AG20443 (cell line): ENCODE results near the gene NAB2.
"Not testable (repeated sequence)": the region's sequence is repeated elsewhere in the genome, so short reads cannot be mapped to it uniquely, and the experiment has no call there.

Source experiments
- DNase-seq: peaks from one replicate; pipeline ENCODE4 v3.0.0; 2012; ENCODE audit warnings: low spot score, mixed read lengths

NAB2 gene, protein sequence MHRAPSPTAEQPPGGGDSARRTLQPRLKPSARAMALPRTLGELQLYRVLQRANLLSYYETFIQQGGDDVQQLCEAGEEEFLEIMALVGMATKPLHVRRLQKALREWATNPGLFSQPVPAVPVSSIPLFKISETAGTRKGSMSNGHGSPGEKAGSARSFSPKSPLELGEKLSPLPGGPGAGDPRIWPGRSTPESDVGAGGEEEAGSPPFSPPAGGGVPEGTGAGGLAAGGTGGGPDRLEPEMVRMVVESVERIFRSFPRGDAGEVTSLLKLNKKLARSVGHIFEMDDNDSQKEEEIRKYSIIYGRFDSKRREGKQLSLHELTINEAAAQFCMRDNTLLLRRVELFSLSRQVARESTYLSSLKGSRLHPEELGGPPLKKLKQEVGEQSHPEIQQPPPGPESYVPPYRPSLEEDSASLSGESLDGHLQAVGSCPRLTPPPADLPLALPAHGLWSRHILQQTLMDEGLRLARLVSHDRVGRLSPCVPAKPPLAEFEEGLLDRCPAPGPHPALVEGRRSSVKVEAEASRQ

GRCh38 chr12:57088354-57089270 is at the start of gene NAB2:
Gene NAB2, plus strand, starts transcription at chr12:57089114. Its CDS starts 158 bp downstream, at chr12:57089272.
- DNase-seq, result peak; percentile 95

GRCh38 chr12:57040211-57040610 is 48.7 kb upstream of the NAB2 start:
- DNase-seq, result no peak

DNA sequence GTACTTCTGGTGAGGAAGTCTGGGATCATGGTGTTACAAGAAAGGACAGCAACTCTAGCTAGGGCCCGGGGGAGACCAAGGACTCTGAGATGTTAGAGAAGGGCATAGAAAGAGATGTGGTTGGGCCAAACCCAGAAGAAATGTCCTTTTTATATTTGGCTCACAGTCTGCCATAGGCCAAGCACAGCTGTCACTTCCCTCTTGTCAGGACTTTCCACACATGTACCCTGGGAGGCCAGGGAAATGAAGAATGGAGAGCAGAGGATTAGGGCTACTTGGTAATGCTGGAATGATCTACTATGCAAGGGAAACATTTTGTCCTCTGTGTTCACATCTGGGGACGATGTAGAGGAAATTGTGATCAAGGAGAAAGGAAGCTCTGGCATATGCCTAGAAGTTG is 48.2 kb upstream of the NAB2 start:
- peak; percentile 3 for DNase-seq

GRCh38 chr12:57042695-57043094 is 46.2 kb upstream of the NAB2 start:
- DNase-seq, result no peak

- DNase-seq, result no peak
These were observed 44.4 kb upstream of the NAB2 start for GRCh38 chr12:57044468-57044867.

DNA sequence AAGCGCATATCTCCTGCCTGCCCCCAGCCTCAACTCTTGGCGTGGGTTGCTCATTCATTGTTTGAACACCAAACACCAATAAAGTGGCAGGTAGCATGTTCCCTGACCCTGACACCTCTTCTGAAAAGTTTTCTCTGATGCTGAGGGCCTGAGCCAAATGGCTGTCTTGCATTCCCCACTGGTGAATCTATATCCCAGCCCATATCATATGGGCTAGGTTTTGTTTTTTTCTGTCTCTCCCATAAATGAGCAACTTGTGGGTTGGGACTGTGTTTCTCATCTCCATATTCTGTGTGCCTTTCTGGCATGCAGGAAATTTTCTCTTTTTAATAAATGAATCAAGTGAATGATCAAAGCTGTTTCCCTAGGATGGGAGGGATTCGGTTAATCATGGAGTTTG is 44.0 kb upstream of the NAB2 start:
- DNase-seq, result no peak

DNA sequence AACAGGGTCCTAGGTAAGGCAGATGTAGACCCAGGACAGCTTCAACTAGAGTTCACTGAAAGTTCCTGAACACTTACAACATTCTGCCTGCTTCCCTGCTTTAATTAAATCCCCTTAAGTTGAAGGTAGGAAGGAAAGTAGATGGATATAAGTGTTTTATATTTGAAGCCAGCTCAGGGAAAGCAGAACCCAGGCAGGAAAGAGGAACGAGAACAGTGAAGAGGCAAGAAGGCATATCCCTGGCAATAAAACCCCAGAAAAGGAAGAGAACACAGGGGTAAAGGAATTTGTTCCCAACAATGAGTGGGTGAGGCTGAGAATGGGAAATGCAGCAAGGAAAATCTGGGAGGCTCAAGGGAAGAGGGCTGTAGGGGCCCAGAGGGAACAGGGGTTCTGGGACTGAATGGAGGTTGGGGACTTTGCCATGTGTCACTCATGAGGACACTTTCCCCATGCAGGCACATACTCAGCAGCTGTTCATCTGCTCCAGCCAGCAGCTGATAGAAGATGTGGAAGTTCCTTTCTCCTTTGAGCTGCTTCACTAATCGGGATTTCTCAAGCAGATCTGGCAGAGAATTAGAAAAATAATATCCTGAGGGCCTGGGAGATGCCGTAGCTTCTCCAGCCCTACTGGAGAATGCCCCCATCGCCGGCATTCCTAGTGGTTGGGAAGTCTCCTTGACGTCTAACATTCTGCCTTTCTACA is 42.7 kb upstream of the NAB2 start:
- DNase-seq, result peak; percentile 6

DNA sequence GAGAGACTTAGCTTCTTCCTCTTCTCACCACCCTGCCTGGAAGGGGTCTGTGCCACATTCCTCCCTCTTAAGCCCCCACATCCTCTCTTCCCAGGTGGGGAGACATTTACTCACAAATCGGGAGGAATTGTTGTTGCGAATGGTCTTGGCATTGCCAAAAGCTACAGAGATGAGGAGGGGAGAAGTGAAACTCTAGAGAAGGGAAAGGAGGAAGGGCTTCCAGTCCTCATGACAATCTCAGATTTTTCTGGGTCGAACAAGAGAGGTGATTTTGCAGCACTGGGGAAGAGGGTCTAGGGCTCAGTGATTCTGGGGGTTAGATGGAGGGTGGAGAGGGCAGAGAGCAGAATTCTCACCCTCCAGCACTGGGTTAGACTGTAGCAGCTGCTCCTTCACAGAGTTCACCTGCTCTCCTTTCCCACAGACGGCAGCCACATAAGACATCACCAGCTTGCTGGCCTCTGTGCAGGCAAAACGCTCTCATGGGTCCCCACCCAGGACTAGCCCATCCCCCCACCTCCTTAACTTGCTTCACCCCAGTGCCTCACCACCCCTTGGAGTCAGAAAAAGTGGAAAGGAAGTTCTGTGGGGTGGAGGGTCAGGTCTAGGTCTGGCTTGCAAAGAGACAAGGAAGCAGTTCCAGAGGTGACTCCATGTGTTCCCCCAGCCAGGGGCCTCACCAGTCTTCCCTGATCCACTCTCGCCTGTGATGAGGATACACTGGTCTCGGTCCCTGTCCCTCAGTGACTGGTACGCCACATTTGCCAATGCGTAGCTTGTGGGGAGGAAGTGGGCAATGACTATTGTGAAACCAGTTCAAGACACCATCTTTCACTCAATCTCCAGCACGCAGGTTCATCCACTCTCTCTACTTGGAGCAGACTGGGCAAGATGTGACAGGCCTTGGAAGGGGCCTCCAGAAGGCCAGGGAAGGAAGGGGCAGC is 41.7 kb upstream of the NAB2 start:
- peak; percentile 5 for DNase-seq

GRCh38 chr12:57047981-57048380 is 40.9 kb upstream of the NAB2 start:
- peak; percentile 25 for DNase-seq

DNA sequence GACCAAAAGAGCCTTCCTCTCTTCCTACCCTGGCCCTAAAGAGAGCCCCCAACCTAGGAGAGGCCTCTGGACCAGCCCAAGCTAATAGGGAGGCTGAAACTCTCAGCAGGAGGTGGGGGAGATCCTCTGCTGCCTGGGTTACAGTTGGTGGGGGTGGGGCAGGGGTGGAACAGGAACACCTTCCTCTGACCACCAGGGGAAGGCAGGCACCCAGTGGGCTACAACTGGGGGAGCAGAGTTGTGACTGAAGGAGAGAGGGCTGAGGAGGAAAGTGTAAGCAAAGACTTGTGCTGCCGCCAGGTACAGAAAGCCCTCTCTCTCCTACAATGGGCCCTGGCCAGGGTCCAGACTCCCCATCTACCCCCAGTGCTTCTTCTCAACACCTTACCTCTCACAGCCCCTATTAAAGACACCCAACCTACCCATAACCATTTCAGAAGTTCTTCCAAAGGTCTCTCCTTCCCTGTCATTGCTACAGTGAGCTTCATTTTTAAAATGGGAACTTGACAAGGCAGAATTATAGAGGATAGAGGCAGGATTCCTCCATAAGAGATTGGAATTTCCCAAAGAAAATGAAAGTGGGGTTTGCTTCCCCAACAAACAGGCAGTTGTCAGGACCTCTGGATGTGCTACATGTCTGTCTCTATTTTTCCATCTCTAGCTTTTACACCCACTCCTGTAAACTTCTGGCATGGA is 40.3 kb upstream of the NAB2 start:
- no peak for DNase-seq

DNA sequence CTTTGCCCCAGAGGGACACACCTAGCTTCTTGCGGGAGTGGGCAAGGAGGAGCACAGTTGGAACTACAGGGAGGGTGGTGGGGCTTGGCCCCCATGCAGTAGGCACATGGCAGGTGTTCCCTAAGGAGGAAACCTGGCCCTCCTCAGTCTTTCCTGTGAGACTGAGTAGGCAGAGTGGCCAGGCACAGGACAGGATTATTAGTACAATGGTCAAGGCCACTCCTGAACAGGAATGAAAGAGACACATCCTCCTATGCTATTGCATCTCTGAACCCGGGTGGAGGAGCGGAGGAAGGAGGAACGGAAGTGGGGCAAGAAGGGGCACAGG is 39.8 kb upstream of the NAB2 start:
- no peak for DNase-seq

DNA sequence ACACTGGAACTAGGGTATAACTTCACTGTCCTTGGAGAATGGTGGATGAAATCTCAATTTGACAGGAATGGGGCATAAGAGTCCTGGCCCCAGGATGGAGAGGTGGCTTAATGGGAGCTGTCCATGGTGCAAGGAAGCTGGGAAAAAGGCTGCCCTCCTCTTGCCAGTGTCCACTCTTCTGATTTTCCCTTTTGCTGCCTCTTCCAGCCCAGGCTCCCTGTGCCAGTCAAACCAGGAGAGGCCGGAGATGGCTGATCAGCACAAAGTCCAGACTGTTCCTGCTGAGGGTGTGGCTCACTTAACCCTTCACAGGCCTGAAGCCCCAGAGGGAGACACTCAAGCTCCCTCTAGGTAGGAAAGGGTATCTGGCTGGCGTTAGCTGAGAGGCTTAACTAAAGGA is 39.0 kb upstream of the NAB2 start, which contains the start of gene MYO1A:
Gene MYO1A, minus strand, starts transcription at position 240 of the 400 bp plus-strand sequence. CDS start 1,806 bp downstream, outside the sequence.
- DNase-seq, result peak; percentile 61

DNA sequence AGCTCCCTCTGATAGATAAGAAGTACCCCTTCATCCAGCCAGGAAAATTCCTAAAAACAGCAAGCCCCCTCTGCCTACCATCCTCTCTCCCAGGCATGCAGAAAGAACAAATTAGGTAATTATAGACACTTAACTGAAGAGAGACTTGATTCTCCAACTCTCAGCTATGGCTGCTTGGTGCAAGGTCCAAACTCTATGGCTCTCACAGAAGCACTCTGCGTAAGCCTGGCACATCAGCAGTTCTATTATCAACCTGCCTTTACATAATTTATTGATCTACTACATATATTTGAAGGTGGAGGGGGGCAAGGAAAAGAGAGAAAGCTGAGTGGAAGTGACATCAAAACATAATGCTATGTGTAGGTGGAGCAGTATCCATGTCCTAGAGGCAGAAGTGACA is 37.9 kb upstream of the NAB2 start:
- no peak for DNase-seq

GRCh38 chr12:57053146-57053545 is 35.8 kb upstream of the NAB2 start:
- not testable (repeated sequence) for DNase-seq

DNA sequence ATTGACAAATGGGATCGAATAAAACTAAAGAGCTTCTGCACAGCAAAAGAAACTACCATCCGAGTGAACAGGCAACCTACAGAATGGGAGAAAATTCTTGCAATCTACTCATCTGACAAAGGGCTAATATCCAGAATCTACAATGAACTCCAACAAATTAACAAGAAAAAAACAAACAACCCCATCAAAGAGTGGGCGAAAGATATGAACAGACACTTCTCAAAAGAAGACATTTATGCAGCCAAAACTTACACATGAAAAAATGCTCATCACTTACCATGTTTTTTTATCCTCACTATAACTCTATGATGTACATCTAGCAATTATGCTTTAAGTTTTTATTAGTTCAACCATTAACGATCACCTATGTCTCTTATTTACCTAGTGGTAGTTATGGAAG is 35.0 kb upstream of the NAB2 start:
- not testable (repeated sequence) for DNase-seq

DNA sequence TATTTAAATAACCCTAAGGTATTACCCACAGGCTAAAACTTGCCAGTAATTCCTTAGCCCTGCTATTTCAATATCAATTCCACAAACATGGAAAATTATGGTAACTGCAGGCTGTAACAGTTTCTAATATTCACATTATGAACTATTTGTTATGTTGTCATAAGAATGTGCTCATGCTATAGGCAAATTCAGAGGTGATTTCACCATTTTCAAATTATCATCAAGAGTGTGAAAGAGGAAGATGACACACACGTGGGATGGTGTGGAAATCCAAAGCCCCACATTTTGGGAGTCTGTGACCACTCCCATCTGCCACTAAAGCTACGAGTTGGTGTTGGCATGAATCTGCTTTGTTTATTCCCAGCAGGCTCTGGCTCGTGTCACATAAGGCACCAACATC is 33.1 kb upstream of the NAB2 start:
- DNase-seq, result peak; percentile 3

GRCh38 chr12:57057067-57057751 is 31.7 kb upstream of the NAB2 start:
- DNase-seq, result no peak

DNA sequence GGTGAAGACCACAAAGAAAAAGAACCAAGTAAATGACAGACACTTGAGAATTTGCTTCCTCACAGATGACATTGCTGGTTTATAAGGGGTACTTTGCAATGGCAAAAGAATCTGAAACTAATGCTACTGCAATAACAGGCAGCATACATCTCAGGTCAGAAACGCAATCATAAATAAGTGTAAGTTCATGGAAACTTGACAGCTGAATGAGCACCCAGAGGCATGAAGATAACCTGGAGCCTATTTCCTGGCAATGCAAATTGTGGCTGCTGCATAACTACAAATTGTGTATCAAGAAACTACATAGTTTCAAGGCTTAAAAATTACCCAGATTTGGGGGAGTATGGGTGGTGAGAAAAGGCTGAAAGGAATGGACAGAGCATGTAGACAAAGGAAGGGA is 30.5 kb upstream of the NAB2 start:
- no peak for DNase-seq

GRCh38 chr12:57063991-57064685 is 24.8 kb upstream of the NAB2 start:
- DNase-seq, result no peak
